NB4 (cell line): ENCODE data around the gene AMOTL2.

Experiments
- MYC ChIP-seq: IDR thresholded peaks from 2 replicates; pipeline ENCODE4 v1.6.1; 2011; ENCODE audit warnings: low read depth, low read length
- POLR2A ChIP-seq: IDR thresholded peaks from 2 replicates; pipeline ENCODE4 v1.6.1; 2011; ENCODE audit warnings: mild to moderate bottlenecking; ENCODE audit not compliant: insufficient read length; ENCODE audit errors: extremely low read depth
- TF ChIP-seq, protein P1 (sequence below): IDR thresholded peaks from 2 replicates; pipeline ENCODE4 v1.6.1; 2011; ENCODE audit warnings: low read depth, low read length
- TF ChIP-seq, protein P2 (sequence below): IDR thresholded peaks from one replicate; pipeline ENCODE4 v1.5.1; 2012; ENCODE audit warnings: low read depth, low read length

GRCh38 chr3:134352031-134352671 lies 22.1 kb downstream of the AMOTL2 start:
- TF ChIP-seq, protein P1, sequence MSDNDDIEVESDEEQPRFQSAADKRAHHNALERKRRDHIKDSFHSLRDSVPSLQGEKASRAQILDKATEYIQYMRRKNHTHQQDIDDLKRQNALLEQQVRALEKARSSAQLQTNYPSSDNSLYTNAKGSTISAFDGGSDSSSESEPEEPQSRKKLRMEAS: no peak
- TF ChIP-seq, protein P2, sequence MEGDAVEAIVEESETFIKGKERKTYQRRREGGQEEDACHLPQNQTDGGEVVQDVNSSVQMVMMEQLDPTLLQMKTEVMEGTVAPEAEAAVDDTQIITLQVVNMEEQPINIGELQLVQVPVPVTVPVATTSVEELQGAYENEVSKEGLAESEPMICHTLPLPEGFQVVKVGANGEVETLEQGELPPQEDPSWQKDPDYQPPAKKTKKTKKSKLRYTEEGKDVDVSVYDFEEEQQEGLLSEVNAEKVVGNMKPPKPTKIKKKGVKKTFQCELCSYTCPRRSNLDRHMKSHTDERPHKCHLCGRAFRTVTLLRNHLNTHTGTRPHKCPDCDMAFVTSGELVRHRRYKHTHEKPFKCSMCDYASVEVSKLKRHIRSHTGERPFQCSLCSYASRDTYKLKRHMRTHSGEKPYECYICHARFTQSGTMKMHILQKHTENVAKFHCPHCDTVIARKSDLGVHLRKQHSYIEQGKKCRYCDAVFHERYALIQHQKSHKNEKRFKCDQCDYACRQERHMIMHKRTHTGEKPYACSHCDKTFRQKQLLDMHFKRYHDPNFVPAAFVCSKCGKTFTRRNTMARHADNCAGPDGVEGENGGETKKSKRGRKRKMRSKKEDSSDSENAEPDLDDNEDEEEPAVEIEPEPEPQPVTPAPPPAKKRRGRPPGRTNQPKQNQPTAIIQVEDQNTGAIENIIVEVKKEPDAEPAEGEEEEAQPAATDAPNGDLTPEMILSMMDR: no peak
- TF ChIP-seq POLR2A: no peak
- no peak for TF ChIP-seq MYC
